Ammon's horn (tissue), 1 donor: Measurements from ENCODE around the gene EYA2.

Experiments used
- DNase-seq: peaks from one replicate; pipeline ENCODE4 v3.0.0-alpha.2; 2016; ENCODE audit warnings: low spot score

The EYA2 gene

DNA sequence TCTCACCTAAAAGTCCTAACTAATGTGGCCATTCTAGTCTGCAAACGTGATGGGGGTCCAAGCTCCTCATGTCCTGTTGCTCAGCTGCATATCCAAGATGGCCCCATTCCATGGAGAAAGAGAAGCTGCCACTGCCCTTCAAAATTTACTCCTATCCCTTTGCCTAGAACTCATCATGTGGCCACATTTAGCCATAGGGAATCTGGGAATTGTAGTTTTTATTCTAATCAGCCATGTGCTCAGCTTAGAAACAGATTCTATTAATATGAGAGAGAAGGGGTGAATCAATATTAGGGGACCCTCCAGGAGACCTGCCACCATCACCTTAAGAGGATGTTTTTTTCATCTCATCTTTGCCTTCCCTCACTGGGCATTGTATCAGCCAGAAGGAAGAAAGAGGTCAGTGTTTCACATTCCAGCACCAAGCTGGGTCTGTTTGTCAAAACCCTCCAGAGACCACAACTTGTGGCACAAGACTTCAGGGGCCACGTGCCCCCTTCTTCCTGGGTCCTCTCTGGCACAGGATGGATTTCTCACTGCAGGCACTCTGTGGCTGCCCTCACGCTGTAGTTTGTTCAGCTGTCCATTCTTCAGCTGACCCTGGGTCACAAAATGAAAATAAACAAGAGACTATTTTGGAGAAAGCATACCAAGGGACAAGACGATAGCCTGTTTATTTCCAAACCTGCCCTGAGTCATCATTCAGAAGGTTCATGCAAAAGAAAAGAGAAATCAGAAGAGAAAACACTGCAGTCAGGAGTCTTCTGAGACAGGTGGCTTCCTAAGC is 172.0 kb downstream of the EYA2 start:
- no peak for DNase-seq

DNA sequence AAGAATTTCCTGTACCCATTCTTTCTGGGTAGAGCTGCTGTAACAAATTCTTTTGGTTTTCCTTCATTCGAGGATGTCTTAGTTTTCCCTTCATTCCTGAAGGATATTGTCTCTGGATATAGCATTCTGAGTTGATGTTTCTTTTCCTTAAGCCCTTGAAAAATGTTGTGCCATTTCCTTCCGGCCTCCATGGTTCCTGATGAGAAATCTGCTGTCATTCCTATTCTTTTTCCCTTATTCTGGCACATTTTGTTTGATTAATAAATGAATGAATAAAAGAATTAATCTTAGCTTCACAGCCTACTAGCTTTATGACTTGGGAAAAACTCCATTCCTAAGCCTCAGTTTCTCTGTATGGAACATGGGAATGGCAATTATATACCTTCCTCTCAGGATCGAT is 173.1 kb downstream of the EYA2 start:
- no peak for DNase-seq

DNA sequence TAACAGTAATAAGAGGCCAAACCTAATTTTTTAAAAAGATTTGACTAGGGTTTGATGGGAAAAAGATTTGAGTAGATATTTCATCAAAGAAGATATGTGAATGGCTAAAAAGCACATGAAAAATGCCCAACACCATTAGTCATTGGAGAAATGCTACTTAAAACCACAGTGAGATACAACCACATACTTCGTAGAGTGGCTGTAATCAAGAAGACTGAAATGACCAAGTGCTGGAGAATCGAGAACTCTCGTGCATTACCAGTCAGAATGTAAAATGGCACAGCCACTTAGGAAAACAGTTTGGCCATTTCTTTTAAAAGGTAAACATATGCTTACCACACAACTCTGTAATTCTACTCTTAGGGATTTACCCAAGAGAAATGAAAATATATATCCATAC is 175.5 kb downstream of the EYA2 start:
- DNase-seq = no peak

DNA sequence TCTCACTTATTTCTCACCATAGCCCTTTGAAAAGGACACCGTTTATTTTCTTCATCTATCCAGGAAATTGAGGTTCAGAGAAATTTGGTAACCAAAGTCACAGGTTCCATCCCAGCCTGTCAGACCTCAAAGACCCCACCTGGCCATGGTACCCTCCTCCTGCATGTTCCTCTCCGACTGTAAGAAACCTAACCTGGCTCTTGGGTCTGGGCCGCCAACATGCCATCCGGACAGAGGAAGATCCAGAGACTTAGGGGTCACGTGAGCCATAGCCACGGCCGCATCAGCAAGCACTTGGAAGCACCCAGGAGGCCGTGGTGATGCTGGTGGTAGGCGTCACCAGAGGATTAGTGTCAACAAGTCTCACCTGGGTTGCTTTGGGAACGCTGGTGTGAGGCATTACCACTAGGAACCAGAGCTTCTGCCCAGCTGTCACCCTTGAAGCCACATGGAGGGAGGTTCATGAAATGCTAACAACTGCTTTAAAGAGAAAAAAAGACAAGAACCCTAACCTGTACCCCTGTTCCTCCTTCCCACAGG is 177.1 kb downstream of the EYA2 start:
- no peak for DNase-seq

DNA sequence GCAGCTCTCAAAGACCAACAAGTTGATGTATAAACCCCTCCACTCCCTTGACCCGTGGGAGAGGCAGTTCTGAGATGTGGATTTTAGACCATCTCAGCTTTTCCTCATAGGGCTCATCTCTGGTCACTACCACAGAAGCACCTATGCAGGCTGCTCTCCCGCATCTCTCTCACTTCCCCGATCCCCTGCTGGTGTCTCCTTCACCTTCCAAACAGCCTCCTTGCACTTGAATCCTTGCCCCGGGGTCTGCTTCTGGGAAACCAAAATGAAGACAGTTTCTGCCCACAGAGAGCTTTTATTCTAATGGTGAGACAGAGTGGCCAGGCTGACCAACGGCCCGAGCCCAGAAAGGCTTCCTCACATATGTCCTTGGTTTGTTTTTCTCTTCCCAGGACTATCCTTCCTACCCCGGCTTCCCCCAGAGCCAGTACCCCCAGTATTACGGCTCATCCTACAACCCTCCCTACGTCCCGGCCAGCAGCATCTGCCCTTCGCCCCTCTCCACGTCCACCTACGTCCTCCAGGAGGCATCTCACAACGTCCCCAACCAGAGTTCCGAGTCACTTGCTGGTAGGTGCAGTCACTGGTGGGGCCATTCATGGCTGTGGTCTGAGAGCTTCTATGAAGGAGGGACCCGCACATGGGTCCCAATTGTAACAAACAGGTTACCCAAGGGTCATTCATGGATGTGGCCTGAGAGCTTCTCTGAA is 179.3 kb downstream of the EYA2 start:
- DNase-seq = no peak

DNA sequence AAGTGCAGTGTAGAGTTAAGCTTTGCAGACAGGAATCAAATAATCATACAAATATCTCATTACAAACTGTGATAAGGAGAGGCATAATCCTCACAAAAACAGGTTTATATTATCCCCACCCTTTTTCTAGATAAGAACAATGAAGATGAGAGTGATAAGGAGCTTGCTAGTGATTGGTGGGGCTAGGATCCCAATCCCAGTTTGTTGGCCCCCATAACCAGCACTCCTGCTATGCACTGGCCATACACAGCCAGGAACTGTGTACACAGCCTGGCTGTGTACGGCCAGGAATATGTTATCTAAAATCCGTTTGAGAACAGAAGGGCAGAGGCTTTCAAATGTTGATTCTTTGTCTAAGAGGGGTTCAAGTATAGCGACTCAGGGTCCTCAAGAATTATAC is 180.6 kb downstream of the EYA2 start:
- DNase-seq = no peak

DNA sequence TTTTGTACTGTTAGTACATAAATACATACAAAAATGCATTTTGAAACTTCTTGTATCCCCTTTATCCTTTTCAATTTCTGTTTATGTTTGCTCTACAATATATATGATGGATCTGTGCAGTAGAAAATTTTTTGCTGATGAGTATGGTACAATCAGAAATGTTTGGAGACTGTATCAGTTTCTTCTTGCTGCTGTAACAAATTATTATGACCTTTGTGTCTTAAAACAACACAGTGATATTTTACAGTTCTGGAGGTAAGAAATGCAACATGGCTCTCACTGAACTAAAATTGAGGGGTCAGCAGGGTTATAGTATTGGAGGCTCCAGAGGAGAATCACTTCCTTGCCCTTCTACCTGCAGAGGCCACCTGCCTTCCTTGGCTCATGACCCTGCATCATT is 184.4 kb downstream of the EYA2 start:
- no peak for DNase-seq

DNA sequence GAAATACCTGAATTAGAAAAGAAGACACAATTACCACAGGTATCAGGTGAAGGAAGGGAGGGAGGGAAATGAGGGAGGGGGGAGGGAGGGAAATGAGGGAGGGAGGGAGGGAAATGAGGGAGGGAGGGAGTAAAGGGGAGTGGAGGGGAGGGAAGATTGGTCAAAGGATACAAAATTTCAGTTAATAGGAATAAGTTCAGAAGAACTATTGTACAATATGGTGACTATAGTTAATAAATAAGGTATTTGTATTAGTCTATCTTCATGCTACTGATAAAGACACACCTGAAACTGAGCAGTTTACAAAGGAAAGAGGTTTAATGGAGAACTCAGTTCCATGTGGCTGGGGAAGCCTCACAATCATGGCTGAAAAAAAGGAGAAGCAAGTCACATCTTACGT is 185.7 kb downstream of the EYA2 start:
- DNase-seq = no peak

DNA sequence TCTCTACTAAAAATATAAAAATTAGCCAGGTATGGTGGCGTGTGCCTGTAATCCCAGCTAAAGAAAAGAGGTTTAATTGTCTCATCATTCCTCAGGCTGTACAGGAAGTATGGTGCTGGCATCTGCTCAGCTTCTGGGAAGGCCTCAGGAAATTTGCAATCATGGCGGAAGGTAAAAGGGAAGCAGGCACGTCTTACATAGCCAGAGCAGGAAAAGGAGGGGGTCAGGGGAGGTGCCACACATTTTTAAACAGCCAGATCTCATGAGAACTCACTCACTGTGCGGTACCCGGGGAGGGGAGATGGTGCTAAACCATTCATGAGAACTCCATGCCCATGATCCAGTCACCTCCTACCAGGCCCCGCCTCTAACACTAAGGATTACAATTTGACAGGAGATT is 191.7 kb downstream of the EYA2 start:
- no peak for DNase-seq

DNA sequence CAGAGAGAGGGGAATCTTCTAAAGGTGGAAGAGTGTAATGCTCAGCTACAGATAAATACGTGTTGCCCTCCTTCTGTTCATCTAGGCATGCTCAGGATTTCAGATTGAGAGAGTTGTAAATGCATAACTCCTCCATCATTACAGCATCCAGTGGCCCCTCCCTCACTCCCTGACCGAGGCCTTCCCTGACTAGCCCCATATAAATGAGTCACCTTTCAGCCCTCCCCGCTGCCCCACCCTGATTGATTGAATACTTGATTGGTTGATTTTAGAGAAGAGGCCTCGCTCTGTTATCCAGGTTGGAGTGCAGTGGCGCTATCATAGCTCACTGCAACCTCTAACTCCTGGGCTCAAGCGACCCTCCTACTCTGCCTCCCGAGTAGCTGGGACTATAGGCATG is 193.7 kb downstream of the EYA2 start:
- DNase-seq = no peak

DNA sequence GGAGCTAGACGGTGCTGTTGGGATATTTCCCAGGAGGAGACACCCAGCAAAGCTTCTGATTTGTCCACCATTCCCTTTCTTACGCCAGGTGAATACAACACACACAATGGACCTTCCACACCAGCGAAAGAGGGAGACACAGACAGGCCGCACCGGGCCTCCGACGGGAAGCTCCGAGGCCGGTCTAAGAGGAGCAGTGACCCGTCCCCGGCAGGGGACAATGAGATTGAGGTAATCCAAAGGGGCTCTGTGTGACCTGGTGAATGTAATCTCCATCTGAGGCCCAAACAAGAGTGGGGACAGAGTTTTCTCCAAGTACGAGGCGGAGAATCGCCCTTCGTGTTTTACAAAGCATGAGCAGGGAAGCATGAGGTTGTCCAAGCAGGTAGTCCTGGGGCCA is 194.5 kb downstream of the EYA2 start:
- no peak for DNase-seq

DNA sequence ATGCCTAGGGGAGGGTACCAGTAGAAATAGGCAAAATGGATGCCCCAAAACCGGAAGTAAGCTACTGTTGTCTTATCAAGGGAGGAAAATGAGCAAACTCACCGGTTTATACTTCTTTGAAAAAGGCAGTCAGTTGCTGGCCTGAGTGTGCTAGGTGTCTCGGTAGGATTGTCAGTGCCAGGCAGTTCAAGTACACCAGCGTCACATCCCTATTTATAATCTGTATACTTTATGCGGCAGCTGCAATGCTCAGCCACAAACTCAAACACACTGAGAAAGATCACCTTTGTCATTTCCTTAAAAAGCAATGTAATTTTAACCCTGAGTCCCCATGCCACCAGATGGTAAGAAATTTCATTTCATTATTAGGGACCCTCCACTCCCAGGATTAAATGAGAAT is 196.2 kb downstream of the EYA2 start:
- no peak for DNase-seq

DNA sequence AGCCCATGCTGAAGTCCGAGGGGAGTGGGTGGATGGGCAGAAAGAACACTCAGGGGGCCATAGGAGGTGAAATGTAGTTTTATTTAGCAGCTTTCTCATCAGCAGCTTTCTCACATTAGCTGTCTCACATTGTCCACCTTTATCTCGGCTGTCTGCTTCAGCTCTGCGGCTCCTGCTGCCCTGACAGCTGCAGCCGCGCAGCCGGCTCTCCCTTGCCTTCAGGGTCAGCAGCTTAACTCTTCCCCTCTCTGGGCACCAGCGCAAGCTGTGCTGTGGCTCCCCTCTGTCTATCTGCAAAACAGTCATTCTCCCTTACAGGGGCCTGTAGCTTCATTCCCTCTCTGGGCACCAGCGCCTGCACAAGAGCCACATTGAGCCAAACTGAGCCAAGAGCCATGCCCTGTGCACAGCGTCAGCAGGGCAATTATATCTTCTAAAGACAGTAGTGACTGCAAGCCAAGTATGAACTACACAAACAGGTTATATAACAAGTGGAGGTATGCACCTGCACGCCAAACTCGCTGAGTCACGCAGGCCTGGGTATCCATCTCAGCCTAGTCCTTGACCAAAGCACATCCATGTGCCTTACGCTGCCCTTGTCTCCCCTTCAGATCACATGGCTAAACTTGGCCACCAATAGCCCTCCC is 198.8 kb downstream of the EYA2 start:
- DNase-seq = no peak

DNA sequence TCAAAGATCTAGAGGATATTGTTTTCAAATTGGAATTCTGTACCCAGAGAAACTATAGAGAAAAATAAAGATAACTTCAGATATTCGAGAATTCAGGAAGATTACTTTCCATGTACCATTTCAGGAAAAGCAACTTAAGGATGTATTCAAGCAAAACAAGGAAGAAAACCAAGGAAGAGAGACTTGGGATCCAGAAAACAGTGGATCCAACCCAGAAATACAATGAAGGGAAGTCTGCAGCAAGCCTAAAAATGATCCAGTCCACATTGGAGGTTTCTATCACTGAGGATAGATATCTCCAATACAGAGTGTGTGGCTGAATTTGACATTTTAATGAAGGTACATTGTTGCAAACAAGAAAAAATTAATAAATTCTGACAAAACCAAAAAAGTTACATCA is 201.0 kb downstream of the EYA2 start:
- DNase-seq = no peak

DNA sequence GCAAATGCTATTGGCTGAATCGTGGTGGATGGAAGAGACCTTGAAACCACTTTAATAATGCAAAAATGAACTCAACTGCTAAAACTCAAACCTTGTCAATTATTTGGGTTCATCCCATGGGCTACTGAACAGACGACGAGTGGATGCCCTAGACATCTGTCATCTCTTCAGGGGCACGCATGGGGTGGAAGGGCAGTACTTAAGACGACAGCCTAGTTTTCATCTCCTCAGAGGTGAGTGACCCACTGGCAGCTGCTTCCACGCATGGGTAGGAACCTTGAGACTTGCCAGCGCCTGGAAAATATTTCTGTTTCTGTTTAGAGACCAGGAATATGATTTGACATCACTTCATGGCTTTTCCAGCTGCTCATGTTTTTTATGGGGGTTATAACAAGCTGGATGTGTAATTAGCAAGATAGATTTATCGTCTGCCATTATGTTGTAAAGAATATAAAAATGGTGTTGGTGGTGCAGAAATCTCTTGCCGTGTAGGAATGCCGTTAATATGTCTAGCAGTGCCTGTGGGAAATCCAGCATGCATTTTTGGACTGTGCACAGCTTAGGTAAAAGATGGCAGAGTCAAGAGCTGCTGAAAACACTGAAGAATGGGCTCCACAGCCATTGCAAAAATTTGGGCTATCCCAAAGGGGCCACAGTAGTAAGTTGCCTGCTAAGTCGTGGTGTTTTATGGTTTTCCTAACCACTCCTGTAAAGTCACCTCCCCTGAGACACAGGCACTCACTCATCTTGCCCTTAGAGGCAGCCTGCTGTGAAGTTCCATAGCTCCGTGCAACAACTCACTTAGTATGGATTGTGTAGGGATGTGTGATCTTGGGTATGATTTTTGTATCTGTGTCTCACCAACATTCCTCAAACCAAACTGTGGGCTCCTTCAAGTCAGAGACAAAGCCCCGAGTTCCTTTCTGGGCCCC is 203.3 kb downstream of the EYA2 start:
- DNase-seq = no peak

DNA sequence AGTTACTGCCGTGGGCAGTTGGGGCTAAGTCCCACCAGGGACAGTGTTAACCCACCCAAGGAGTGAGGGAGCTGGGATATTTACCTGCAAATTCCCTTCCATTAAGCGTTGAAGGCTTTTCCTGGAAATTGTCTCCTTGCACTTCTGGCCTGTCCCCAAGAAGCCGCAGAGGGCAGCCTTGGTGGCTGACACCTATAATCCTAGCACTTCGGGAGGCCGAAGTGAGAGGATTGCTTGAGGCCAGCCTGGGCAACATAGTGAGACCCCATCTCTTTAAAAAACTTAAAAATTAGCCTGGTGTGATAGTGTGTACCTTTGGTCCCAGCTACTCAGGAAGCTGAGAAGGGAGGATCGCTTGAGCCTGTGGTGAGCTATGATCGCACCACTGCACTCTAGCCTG is 204.4 kb downstream of the EYA2 start:
- no peak for DNase-seq

DNA sequence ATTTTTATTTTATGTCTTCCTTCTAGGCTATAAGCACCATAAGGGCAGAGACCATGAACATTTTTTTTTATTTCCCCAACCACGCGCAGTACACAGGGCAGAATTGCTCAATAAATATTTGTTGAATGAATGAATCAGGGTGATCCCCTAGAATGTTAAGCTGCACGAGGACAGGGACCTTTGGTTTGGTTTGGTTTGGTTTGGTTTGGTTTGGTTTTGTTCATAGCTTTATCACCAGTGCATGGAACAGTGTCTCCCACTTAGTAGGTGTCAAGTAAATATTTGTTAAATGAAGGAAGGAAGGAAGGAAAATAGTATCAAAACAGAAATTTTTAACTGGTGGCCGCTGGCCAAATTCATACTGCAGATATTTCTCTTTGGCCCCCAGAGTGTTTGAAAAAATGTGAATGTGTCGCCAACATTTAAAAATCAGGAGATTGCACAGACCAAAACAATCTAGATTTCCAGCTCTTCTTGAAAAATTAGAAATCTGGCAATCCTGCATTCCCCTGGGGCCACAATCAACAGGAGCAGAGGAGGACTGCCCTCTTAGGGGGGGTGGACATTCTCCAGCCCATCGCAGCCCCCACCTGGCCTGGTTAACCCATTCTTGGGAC is 205.3 kb downstream of the EYA2 start:
- DNase-seq = no peak

DNA sequence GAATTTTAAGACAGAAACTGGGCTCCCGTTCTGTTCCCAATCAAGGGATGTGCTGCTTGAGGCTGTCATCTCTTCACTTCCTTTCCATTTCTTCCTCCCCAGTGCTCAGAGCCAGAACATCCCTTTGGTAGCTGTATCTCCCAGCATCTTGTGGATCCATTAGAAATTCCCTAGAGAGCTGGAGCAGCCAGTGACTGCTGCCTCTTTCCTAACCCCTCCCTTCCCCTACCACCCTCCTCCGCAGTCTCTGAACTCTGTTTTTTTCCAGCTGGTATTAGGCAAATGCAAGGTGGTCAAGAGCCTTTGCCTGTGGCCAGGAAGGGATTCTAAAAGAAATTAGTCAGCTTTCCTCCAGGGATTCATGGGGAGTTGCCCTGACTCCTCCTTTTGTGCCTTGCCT is 208.0 kb downstream of the EYA2 start:
- no peak for DNase-seq

DNA sequence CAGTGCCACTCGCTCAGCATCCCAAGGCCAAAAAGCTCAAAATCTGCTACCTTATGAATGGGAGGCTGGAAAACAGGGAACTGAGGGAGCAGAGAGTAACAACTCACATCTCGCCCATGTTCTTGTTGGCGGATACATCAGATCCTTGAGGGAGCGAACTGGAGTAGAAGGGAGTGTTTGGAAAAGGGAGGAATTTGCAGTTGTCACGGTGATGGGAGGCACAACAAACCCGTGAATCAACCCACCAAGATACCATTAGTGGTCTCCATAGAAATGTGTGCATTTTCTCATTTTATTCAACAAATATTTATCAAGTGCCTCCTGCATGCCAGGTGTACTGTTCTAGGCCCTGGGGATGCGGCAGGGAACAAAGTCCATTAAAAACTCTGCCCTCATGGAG is 212.1 kb downstream of the EYA2 start:
- no peak for DNase-seq

DNA sequence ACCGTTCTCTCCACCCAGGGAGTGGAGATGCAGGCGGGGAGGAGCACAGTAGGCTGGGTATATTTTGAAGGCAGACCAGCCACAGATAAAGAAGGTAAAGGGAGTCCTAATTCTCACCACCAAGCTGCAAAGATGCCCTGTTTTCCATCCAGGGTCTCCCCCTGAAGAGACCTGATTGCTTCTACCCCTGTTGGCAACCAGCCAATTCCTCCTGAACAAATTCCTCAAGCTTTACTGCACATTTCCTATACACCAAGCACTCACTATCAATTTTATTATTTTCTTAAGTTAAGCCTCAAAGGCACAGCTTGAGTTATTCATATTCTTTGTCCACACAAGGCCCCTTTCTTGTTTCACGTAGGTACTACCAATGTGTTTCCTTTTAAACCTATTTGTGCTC is 214.4 kb downstream of the EYA2 start:
- DNase-seq = no peak

DNA sequence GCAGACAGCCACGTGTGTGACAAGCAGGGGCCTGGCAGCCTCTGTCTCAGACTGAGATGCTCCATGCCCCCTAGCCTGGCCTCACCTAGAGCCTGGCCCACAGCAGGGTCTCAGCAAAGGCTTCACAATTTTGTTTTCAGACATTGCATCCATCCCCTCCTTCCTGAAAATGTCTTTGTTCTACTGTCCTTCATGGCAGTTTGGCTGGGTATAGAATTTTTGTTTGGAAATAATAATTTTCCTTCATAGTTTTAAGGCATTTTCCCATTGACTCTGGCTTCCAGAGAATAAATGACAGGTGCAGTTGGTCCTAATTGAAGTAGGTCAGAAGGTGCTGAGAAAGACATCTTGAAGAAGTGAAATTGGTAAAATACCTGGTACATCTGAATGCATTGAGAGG is 216.2 kb downstream of the EYA2 start:
- DNase-seq = no peak

DNA sequence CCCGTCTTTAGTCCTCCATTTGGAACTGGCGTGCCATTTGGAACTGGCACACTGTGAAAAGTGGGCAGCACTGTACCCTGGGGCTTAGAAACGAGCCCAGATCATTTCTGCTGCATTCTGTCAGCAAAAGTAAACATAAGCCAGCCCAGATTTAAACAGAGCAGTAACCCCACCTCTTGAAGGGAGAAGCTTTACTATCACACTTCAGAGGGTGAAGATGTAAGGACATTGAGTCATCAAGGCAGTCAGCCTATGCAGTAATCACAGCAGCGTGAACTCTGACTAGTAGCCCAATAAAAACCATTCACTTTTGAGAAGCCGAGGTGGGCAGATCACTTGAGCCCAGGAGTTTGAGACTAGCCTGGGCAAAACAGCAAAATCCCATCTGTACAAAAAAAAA is 216.9 kb downstream of the EYA2 start:
- no peak for DNase-seq
